ENCODE measurements around the gene WNT9B. TPM values are rescaled to one million over a fixed set of nuclear protein-coding genes. Genes with fewer than 3 reads are reported as not detected.

WNT9B gene
- total RNA-seq, 1 experiment from 2014 or later: not detected

DNA sequence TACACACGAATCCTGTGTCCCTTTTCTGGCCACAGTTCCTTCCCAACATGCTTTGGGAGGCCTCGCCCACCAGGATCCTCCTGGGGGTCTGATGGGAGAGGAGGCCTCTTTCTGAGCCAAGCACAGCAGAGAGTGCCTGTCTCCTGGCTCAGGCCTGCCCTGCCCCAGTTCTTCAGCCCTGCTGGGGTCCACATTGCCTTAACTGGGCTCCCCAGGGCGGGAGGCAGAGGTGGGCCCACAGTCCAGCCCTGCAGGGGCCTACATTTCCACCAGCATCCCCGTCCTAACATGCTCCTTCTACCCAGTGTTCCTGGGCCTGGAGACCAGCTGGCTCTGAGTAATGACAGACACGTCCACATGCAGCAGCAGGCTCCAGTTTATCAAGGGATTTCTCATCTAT, 29.6 kb downstream of the WNT9B start:
- intact Hi-C loops (cut with micrococcal nuclease; ENCODE audit: unreplicated experiment): no loop called here

GRCh38 chr17:46882666-46883065, 31.3 kb downstream of the WNT9B start:
- H3K36me3 Mint-ChIP-seq (ENCODE audit: insufficient read depth, unreplicated experiment): no peaks in the 10 kb centered on the region
- intact Hi-C loops (cut with micrococcal nuclease; ENCODE audit: unreplicated experiment): no loop called here
- Histone ChIP-seq H3K27me3 (replicated peaks; ENCODE audit: control insufficient read depth, insufficient read depth, low read length) (no peaks in the 10 kb centered on the region), H3K4me3 (ENCODE audit: low read depth, low read length) (no peak overlapping the region), H3K9me3 (no peaks in the 10 kb centered on the region), H3K4me1 (no peaks in the 10 kb centered on the region), H3K36me3 (ENCODE audit: control insufficient read depth, insufficient read depth, low read length) (no peaks in the 10 kb centered on the region)
- H3K4me1 Mint-ChIP-seq (ENCODE audit: low read depth, unreplicated experiment): no peaks in the 10 kb centered on the region
- TF ChIP-seq, protein P1, sequence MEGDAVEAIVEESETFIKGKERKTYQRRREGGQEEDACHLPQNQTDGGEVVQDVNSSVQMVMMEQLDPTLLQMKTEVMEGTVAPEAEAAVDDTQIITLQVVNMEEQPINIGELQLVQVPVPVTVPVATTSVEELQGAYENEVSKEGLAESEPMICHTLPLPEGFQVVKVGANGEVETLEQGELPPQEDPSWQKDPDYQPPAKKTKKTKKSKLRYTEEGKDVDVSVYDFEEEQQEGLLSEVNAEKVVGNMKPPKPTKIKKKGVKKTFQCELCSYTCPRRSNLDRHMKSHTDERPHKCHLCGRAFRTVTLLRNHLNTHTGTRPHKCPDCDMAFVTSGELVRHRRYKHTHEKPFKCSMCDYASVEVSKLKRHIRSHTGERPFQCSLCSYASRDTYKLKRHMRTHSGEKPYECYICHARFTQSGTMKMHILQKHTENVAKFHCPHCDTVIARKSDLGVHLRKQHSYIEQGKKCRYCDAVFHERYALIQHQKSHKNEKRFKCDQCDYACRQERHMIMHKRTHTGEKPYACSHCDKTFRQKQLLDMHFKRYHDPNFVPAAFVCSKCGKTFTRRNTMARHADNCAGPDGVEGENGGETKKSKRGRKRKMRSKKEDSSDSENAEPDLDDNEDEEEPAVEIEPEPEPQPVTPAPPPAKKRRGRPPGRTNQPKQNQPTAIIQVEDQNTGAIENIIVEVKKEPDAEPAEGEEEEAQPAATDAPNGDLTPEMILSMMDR (IDR thresholded peaks at IDR 0.05; ENCODE audit: insufficient read depth in 1 of 2, low read depth in 1 of 2, low read length in 1 of 2, severe bottlenecking in 1 of 2, unreplicated experiment in 1 of 2): no peak
- DNase-seq: no peak
- no TSS peak for BruUV-seq (replicated peaks)
- H3K9me3 Mint-ChIP-seq (ENCODE audit: unreplicated experiment): no peaks in the 10 kb centered on the region
- POLR2A ChIA-PET: no interaction called here
- no peak overlapping the region for H3K27ac Mint-ChIP-seq (ENCODE audit: unreplicated experiment)
- H3K4me3 Mint-ChIP-seq (ENCODE audit: unreplicated experiment): no peak overlapping the region
- peaks cover 7% of the 10 kb centered on the region for H3K27me3 Mint-ChIP-seq (ENCODE audit: insufficient read depth, unreplicated experiment)
- CTCF ChIA-PET: no interaction called here

More for the DNA sequence above, 29.6 kb downstream of the WNT9B start:
- Histone ChIP-seq H3K4me3 (ENCODE audit: low read depth, low read length) (no peak overlapping the region), H3K4me1 (no peaks in the 10 kb centered on the region), H3K9me3 (no peaks in the 10 kb centered on the region), H3K36me3 (ENCODE audit: control insufficient read depth, insufficient read depth, low read length) (no peaks in the 10 kb centered on the region), H3K27me3 (replicated peaks; ENCODE audit: control insufficient read depth, insufficient read depth, low read length) (no peaks in the 10 kb centered on the region)
- no peaks in the 10 kb centered on the region for H3K4me1 Mint-ChIP-seq (ENCODE audit: low read depth, unreplicated experiment)
- no peaks in the 10 kb centered on the region for H3K36me3 Mint-ChIP-seq (ENCODE audit: insufficient read depth, unreplicated experiment)
- ChIA-PET CTCF (no interaction called here), POLR2A (no interaction called here)
- H3K9me3 Mint-ChIP-seq (ENCODE audit: unreplicated experiment): no peaks in the 10 kb centered on the region
- TF ChIP-seq, protein P1 (IDR thresholded peaks at IDR 0.05; ENCODE audit: insufficient read depth in 1 of 2, low read depth in 1 of 2, low read length in 1 of 2, severe bottlenecking in 1 of 2, unreplicated experiment in 1 of 2): no peak
- H3K4me3 Mint-ChIP-seq (ENCODE audit: unreplicated experiment): no peak overlapping the region
- no peak for DNase-seq
- no peak overlapping the region for H3K27ac Mint-ChIP-seq (ENCODE audit: unreplicated experiment)
- BruUV-seq (replicated peaks): no TSS peak
- peaks cover 7% of the 10 kb centered on the region for H3K27me3 Mint-ChIP-seq (ENCODE audit: insufficient read depth, unreplicated experiment)

DNA sequence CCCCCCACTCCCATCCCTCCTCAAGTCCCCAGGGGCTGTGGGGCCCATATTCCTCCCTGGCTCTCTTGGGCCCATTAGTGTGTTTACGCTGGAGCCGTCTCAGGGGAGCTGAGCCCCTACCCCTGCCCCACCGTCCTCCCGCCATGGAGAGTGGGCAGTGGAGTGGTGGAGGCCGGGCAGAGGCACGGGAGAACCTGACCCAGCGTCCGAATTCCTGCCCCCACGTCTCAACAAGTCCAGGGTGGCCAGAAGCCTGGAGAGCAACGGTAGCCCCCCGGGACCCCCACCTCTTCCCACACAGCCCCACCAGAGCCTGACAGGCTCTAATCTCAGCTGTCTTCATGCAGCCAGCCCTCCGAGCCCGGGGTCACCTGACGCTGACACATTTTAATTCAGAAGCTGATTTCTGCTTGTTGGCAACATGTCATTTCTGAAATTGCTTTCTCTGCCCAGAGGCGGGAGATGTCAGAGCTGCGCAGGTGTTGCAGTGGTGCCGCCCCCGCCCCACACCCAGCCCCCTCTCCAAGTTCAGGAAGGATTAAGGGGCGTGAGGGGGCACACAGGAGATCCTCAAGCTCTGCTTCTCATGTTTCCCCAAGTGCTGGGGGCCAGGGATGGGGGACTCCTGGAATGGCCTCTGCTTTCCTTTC, 32.6 kb downstream of the WNT9B start:
- DNase-seq: no peak
- no peaks in the 10 kb centered on the region for H3K27me3 ChIP-seq (replicated peaks; ENCODE audit: control insufficient read depth, insufficient read depth, low read length)
- CTCF ChIA-PET: interaction anchor here (1.1 kb wide), 1 partner anchor 57 kb away, joined by 3 read pairs; no protein-coding TSS in a partner anchor
- TF ChIP-seq, protein P1 (IDR thresholded peaks at IDR 0.05; ENCODE audit: insufficient read depth in 1 of 2, low read depth in 1 of 2, low read length in 1 of 2, severe bottlenecking in 1 of 2, unreplicated experiment in 1 of 2): no peak
- no TSS peak for BruUV-seq (replicated peaks)
- intact Hi-C loops (cut with micrococcal nuclease; ENCODE audit: unreplicated experiment): no loop called here
- no peaks in the 10 kb centered on the region for H3K4me1 ChIP-seq
- H3K27ac Mint-ChIP-seq (ENCODE audit: unreplicated experiment): no peak overlapping the region
- peaks cover 7% of the 10 kb centered on the region for H3K27me3 Mint-ChIP-seq (ENCODE audit: insufficient read depth, unreplicated experiment)
- no peaks in the 10 kb centered on the region for H3K4me1 Mint-ChIP-seq (ENCODE audit: low read depth, unreplicated experiment)
- POLR2A ChIA-PET: no interaction called here
- no peaks in the 10 kb centered on the region for H3K36me3 ChIP-seq (ENCODE audit: control insufficient read depth, insufficient read depth, low read length)
- H3K4me3 Mint-ChIP-seq (ENCODE audit: unreplicated experiment): no peak overlapping the region
- H3K9me3 Mint-ChIP-seq (ENCODE audit: unreplicated experiment): no peaks in the 10 kb centered on the region
- H3K36me3 Mint-ChIP-seq (ENCODE audit: insufficient read depth, unreplicated experiment): no peaks in the 10 kb centered on the region
- H3K9me3 ChIP-seq: no peaks in the 10 kb centered on the region
- H3K4me3 ChIP-seq (ENCODE audit: low read depth, low read length): no peak overlapping the region

All from Caco-2 (cell line).